ENCODE data around the gene TUBG2.

DNA sequence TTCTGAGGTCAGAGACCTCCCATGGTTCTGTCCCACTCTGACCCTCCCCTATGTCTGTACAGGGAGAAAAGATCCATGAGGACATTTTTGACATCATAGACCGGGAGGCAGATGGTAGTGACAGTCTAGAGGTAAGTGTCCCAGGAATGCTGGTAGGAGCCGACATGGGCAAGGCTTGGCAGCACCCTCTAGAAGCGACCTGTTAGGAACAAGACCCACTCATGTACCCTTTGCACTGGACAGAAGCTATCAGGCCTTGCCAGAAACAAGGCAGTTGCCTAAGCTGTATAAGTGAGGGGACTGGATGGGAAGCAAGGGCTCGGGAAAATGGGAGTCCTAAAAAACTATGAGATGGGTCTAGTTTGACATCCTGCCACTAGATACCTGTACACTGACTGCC is 47.1 kb upstream of the TUBG2 start:
- TF ChIP-seq POLR2AphosphoS5 (IDR thresholded peaks at IDR 0.05; ENCODE audit: low read depth, low read length) = no peak; the same call in 1 of the 2 replicates
- TF ChIP-seq, protein P1, sequence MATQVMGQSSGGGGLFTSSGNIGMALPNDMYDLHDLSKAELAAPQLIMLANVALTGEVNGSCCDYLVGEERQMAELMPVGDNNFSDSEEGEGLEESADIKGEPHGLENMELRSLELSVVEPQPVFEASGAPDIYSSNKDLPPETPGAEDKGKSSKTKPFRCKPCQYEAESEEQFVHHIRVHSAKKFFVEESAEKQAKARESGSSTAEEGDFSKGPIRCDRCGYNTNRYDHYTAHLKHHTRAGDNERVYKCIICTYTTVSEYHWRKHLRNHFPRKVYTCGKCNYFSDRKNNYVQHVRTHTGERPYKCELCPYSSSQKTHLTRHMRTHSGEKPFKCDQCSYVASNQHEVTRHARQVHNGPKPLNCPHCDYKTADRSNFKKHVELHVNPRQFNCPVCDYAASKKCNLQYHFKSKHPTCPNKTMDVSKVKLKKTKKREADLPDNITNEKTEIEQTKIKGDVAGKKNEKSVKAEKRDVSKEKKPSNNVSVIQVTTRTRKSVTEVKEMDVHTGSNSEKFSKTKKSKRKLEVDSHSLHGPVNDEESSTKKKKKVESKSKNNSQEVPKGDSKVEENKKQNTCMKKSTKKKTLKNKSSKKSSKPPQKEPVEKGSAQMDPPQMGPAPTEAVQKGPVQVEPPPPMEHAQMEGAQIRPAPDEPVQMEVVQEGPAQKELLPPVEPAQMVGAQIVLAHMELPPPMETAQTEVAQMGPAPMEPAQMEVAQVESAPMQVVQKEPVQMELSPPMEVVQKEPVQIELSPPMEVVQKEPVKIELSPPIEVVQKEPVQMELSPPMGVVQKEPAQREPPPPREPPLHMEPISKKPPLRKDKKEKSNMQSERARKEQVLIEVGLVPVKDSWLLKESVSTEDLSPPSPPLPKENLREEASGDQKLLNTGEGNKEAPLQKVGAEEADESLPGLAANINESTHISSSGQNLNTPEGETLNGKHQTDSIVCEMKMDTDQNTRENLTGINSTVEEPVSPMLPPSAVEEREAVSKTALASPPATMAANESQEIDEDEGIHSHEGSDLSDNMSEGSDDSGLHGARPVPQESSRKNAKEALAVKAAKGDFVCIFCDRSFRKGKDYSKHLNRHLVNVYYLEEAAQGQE (IDR thresholded peaks at IDR 0.05; ENCODE audit: insufficient read depth in 1 of 2, low read depth in 2 of 2, low read length in 2 of 2) = no peak
- TF ChIP-seq FOXP2 (optimal IDR thresholded peaks at IDR 0.05; ENCODE audit: borderline replicate concordance, extremely low read depth, extremely low read length, insufficient read depth) = no peak
- no peak for TF ChIP-seq TAF1 (IDR thresholded peaks at IDR 0.05; ENCODE audit: borderline replicate concordance, insufficient read depth, low read length)
- no peak for TF ChIP-seq SIN3A (IDR thresholded peaks at IDR 0.05; ENCODE audit: borderline replicate concordance, insufficient read depth, low read length)

All from PFSK-1 (cell line).